Measurements from ENCODE around the gene FSTL5.

GRCh38 chr4:161916035-161916434 lies 247.8 kb downstream of the FSTL5 start:
- TF ChIP-seq ARNT (IDR thresholded peaks at IDR 0.05) (no peak), SP1 (IDR thresholded peaks at IDR 0.05) (no peak), ZNF384 (IDR thresholded peaks at IDR 0.05) (no peak), LEF1 (IDR thresholded peaks at IDR 0.05; ENCODE audit: borderline replicate concordance) (no peak), ELF4 (IDR thresholded peaks at IDR 0.05) (no peak), FOXM1 (IDR thresholded peaks at IDR 0.05; ENCODE audit: borderline replicate concordance) (no peak)
